NCI-H2029 (cell line): Measurements from ENCODE around the gene MCOLN3.
A peak's percentile ranks its signal among the peaks of the same experiment; 100 is the strongest.

Experiments
- DNase-seq: peaks from one replicate; lab custom pipeline; 2025; lab: John Stamatoyannopoulos, UW

Gene MCOLN3, protein sequence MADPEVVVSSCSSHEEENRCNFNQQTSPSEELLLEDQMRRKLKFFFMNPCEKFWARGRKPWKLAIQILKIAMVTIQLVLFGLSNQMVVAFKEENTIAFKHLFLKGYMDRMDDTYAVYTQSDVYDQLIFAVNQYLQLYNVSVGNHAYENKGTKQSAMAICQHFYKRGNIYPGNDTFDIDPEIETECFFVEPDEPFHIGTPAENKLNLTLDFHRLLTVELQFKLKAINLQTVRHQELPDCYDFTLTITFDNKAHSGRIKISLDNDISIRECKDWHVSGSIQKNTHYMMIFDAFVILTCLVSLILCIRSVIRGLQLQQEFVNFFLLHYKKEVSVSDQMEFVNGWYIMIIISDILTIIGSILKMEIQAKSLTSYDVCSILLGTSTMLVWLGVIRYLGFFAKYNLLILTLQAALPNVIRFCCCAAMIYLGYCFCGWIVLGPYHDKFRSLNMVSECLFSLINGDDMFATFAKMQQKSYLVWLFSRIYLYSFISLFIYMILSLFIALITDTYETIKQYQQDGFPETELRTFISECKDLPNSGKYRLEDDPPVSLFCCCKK

DNA sequence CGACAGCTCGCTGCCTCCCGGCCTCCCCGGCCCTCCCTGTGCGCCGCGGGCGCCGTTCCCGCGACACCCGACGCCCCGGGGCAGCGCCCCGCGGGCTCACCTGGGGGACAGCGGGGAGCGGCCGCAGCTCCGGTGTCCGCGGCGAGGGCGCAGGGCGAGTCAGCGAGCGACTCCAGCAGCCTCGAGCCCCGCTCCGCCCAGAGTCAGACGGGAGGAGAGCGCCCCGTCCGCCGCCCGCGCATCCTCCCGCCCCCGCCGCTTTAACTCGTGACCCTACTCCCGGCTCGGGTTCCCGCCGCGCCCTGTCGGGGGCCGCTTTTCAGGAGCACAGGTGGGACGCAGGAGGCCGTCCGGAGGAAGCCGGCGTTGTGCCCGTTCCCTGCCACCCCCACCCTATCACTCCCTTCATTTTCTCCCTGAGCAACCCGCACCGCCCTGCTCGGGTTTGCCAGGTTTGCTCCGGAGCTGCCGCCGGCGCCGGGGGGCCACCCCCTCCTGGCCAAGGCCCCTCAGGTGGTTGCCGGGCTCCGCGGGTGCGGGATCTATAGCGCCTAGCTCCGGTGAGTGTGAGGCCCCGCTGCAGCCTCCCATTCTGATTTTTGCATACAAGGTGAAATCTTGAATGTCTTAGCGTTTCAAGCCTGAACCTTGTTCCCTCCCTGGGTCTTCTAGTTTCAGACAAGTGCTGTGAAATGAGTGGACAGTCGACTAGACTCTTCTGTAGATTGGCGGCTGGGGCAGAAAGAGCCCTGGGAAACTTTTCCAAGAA lies at the start of gene MCOLN3:
TSS of gene MCOLN3 (minus strand) at position 205 of the 769 bp plus-strand sequence. CDS start 3,140 bp downstream, outside the sequence.
- peak; percentile 54 for DNase-seq

DNA sequence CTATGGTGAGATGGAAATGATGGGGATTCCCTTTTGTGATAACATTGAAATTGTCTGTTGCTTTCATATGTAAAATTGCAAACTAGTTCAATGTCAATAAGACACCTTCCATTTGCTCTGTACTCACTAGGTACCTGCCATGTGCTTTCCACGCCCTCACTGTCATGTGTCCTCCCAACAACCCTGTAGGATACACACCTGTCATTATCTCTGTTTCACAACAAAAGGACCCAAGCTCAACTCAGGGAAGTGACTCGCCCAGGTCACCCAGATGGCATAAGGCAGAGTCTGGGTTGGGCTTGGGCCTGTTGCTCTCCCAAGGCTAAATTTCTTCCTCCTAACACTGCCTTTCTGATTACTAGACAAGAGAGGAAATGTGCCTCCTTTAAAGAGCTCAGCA lies 45.3 kb upstream of the MCOLN3 start:
- DNase-seq, result no peak

DNA sequence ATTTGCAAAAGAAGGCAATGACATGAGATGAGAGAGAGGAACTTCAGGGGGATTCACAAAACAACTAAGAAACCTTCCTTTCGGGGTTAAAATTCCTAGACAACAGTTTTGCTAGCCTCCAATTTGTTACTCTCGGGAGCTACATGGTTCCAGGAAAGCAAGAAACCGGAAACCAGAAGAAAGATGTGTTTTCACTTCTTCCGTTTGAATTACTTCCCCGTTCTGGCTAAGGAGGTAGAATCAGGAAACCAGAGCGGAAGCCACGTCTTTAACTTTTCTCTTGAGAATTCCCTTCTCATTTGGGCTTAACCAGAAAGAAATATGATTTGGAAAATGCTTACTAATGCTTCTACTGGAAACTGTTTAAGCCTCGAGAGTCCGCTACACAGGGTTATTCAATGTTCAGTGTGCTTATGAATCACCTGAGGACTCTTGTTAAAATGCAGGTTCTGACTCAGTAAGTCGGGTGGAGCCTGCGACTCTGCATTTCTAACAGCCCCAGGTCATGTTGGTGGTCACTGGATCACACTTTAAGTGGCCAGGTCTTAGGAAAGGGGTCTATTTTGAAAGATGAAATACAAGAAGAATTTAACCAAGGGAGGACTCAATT lies 43.5 kb upstream of the MCOLN3 start:
- DNase-seq, result no peak

DNA sequence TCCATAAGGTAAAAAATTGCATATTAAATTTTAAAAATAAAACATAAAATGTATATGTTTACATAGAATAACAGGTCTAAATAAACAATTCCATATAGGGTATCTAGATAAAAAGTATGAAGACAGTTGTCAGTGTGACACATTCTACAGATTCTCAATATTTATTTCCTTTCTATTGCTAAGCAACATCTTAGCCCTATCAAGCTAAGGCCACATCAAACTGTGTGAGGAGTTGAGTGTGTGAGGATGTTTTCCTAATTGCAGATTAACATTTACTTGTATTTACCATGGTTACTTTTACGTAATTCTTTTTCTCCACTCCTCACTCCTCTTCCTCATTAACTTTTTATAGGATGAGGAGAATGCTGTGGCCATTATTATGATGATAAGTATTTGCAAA lies 41.9 kb upstream of the MCOLN3 start:
- no peak for DNase-seq

DNA sequence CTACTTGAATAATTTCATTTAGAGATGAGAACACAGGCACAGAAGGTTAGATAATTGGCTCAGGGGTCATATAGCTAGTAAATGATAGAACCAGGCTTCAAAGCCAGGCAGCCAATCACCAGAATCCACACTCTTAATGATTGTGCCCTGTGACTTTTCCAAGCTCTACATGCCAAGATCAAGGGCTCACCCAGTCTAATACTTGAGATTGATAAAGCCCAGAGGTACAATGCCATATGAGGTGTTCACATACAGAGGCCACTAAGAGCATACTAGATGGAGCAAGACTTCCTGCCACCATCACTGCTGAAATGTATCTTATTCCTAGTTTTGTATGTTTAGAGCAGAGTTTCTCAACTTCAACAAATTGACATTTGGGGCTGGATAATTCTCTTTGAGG lies 40.9 kb upstream of the MCOLN3 start:
- no peak for DNase-seq

DNA sequence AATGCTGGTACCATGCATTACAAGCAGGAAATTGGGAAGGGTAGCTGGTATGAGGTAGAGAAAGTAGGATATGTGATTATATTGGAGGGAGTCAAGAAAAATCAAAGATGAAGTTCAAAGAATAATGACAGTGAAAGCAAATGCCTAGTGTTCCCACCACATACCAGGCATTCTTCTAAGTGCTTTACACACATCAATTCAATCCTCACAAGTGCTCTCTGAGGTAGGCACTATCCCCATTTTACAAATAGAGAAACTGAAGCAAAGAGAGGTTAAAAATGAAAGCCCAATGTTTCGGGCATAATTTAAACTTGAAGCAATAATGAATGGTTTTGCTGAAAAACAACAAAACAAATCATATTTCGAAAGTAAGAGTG lies 40.1 kb upstream of the MCOLN3 start:
- DNase-seq, result no peak

DNA sequence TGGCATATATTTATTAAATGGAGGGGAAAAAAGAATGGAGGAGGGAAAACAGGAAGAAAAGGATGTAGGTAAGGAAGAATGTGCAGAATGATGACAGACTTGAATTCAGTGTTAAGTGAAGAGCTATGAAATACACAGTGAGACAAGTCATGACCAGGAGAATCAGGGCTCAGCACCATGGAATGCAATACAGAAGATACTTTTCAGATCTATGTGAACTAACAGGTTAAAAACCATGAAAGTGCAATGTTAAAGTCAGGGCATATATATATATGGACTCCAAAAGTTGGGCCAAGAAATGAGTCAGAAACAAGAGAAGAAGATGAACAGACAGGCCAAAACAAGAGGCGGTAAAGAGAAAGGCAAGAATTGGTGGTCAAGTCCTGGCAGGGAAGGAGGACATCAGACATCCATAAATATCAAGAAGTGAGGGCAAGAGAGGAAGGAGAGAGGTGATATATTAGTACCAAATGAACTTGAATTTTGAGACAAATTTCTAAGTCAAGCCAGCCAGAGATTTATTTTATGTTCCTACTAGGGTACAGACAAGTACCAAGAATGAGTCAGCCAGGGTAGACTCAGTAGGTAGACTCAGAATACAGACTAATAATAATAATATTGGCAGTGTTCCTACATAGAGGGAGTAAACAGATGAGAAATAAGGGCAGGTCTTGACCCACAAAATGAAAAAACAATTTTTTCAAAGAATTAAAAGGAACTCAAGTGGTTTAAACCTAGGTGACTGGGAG lies 39.5 kb upstream of the MCOLN3 start:
- no peak for DNase-seq

DNA sequence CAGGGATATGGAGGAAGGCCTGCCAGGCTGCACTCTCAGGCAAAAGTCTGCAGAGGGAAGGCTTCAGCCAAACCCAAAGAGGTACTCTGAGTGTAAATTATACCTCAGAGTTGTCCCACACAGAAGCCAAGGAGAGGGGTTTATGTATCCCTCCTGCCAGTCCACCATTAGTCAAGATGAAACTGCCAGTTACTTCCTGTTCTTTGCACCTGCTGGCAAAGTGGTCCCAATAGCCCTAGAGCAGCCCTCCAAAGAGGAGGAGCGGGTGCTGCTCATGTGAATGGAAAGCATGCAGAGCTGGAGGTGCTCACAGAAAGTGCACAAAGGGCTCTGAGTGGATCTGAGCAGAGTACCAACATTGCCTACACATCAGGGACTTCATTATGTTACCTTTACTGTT lies 37.1 kb upstream of the MCOLN3 start:
- no peak for DNase-seq

DNA sequence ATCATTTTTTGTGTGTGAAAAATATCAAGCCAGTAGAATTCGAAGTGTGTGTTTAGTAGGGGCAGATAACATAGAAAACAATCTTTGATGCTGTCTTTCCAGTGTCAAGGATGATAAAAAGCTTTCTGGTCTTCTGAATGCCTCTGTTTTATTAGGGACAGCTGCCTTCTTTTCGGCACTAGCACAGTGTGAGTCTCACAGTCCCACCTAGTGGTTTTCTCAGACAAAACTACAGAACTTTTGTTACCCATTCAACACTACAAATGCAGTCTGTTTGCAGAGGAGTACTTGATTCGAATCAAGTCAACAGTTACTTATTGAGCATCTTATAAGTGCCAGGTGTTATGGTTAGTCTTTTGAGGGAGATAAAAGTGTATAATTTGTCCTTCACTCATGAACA lies 30.6 kb upstream of the MCOLN3 start:
- DNase-seq, result no peak

DNA sequence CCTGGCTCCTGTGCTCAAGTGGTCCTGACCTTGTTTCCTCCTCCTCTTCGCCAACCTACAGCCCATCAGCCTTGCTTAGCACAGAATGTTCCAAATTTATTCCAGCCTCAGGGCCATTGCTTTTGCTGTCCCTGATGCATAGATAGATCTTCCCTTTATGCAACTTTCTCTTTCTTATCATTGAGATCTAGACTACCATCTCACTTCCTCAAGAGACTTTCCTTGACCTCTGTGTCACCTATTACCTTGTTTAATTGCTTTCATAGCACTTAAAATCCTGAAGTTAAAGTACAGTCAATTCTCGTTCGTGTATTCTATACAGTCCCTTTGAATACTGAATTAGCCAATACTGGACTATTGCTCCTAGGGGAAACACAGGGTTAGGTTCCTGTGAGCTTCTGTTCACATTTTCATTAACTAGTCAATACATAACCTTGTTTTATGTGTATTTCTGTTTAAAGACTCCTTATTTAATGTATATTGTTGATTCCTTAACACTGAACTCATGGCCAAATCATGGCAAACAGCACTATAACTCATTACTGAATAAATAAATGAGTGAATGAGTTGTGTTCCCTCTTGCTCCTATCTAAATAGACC lies 26.2 kb upstream of the MCOLN3 start:
- no peak for DNase-seq

DNA sequence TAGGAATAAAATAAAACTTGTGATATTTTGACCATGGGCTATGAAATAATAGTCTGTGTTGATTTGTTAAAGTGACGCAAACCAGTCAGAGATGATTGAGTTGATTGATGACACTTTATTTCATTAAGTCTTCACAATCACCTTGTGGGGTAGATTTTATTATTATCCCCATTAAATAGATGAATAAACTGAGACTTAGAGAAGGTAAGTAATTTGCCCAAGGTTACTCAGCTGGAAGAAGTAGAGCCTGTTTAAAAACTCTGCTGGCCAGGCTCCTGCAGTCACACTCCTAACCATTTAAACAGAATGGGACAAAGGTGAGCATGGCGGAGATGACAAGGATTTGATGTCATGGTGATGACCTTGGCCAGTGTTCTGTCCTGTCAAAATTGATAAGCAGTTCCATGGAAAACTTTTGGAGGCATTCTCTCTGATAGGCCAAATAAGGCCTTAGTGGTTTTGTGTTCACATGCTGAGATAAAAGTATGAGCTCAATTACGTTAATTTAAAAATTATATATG lies 22.7 kb upstream of the MCOLN3 start:
- no peak for DNase-seq

DNA sequence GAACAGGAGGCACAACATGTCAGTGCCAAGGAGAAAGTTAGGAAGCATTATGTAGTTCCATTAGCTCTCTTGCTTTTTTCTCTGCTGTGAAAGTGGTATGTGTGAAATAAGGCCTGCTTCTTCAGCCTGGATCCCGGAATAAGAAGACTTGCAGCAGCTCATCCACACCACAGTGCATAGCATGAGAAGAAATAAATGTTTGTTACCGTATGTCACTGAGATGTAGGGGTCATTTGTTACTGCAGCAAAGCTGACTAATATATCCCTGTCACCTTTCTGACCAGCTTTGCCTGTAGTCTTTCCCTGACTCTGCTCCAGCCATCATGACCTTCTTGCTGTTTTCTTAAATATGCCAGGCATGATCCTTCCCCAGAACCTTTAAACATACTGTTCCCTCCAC lies 20.5 kb upstream of the MCOLN3 start:
- DNase-seq, result no peak

DNA sequence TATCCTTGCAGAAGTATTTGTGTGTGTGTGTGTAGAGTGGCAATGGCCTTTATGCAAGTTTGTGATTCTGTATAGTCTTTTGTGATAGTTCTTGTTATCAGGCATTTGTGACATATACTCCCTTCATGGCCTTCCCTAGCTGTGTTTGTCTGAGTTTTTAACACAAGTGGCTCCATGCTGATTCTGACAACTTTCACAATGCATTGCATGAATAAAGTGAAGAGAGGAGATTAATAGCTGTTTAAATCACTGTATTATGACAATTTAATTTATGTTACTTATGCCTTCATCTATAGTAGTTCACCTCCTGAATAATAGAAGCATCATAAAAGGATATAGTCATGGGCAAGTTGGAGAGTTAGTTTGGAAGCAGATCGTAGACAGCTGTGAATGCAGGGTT lies 17.2 kb upstream of the MCOLN3 start:
- no peak for DNase-seq

DNA sequence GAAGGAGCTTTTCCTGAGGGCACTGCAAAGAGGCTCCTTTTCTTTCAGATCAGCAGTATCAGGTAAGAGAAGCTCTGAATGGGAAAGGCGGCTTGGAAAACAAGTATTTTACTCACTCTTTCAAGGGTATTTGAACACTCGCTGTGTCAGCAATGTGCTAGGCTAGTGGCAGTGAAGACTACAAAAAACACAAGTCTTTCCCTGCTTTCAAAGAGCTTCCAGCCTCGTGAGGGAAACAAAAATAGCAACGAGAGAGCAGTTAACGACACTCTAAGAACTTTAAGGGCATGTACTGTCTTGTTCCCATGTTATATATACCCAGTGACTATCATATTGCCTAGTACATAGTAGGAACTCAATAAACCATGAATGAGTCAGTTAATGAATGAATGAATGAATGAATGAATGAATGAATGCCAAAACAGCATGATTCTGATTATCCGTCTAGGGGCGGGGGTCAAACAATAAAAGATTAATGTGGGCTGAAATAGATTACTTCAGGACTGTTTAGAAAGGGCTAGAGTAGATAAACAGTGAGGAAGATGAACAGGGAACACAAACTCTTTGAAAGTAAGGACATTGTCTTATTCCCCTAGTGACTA lies 14.2 kb upstream of the MCOLN3 start:
- no peak for DNase-seq

DNA sequence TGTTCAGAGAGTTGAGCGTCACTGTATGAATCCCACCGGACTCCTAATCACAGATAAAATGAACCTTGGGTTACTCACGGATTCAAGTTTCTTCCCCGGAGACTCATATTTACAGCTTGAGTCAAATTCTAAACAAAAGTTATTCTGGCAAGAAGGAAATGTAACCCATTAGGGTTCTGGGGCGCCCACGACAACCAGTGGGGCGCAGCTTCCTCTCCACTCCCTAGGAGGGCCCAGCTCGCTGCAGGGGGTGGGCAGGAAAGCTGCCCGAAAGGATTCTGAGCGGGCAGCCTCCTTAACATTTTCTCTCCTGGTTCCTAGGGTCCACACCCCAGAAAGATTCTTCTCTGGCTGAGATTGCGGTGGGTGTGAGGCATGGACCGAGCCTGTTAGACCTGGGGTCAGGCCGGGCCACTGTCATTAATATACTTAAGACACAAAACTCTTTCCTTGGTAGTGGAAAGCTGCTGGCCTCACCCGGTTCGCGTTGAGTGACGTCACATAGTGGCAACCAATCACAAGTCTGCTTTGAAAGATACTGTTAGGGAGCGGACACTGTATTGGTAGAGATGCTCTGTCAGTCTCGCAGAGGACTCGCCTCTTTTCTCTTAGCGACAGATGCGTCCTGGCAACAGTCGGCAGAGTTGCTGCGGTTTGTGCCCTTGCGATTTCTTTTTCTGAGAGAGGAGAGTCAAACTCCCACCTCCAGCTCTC lies 13.6 kb upstream of the MCOLN3 start:
- DNase-seq, result peak; percentile 92

DNA sequence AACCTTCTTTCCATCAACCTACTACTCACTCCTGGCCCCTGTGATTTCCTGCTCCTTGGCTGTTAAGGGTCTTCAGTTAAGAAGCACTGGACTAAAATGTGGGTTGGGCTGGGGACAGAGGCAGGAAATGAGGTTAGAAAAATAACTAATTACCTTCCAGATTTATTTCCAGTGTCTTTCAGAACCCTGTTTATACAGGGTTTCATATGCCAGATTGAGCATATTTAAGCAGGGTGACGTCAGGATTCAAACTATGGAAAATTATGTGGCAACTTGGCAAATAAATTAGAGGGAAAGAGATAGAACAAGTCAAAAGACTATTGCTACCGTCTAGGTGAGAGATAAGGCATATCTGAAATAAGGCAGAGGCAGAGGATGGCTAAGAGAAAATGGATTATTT lies 11.7 kb upstream of the MCOLN3 start:
- DNase-seq, result no peak

DNA sequence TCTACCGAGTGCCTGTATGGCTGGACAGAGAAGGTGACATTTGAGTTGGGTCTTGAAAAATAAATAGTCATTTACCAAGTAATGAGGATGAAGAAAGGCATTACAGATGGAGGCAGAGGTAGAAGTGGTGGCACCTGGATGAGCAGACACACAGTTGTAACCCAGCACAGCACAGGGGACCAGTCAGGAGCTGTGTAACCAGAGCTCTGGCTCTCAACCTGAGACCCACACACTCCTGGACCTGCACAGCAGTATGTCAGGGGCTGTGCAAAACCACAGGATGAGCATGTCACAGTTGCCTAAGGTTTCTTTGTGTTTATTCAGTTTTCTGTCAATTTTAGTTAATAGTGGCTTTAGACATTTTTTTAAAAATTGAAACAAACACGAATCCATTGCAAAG lies 11.3 kb upstream of the MCOLN3 start:
- no peak for DNase-seq

DNA sequence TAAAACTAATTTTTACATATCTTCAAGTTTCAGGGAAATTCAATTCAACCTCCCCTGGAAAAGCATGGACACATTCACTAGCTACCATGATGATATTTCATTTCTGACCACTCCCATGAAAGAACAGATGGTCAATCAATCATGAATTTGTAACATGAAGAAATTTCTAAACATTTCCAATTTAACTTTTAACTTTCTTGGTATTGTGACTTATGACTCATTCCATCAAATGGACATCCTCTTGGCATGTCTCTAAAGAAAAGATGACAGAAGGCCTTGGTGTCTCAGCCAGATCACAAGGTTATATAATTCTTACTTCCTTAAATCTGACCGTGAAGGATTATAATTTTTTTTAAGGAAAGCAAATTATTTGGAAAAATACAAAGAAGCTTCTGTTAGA lies 10.5 kb upstream of the MCOLN3 start:
- no peak for DNase-seq

DNA sequence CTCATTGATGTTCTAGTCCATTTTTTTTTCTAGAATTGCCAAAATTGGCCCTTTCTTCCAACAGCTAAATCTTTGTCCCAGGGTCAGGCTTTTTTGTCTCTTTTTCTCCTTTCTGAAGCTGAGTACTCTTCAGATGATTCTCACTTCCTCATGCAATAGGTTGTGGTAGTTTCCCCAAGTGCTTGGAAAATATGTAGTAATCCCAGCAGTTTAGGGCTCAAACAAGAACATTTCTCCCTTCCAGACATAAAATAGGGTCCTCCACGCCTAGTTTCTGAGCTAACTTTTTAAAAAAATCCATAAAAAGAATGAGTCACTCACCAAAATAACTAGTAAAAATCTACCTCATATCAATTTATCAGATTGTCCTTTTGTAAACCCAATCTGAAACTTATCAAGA lies 10.0 kb upstream of the MCOLN3 start:
- no peak for DNase-seq

DNA sequence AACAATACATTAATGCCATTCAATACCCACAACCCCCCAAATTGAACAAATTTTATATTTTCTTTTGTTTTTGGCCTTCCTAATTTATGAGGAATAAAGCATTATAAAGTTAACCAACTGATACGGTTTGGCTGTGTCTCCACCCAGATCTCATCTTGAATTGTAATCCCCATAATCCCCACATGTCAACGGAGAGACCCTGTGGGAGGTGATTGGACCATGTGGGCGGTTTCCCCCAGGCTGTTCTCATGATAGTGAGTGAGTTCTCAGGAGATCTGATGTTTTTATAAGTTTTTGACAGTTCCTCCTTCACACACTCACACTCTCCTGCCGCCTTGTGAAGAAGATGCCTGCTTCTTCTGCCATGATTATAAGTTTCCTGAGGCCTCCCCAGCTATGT lies 6.4 kb upstream of the MCOLN3 start:
- no peak for DNase-seq
